KMS-11 (cell line): Measurements from ENCODE around the gene GRAP2.
"Not testable (repeated sequence)": the region's sequence is repeated elsewhere in the genome, so short reads cannot be mapped to it uniquely, and the experiment has no call there.

Source experiments
- H2AFZ ChIP-seq: fragments of 200-600 bp; sonication (generic); 2 replicates; pipeline ENCODE4 v1.6.1; 2016; ENCODE audit warnings: antibody characterized with exemption, mixed run types, low read depth
- H3K27ac ChIP-seq: fragments of 200-600 bp; sonication (generic); 2 replicates; pipeline ENCODE4 v1.6.1; 2016; ENCODE audit warnings: mild to moderate bottlenecking, mixed run types
- H3K27me3 ChIP-seq: fragments of 200-600 bp; sonication (generic); 2 replicates; pipeline ENCODE4 v1.6.1; 2017; ENCODE audit warnings: mild to moderate bottlenecking, low read depth, mixed run types, moderate library complexity; ENCODE audit not compliant: insufficient read depth
- H3K36me3 ChIP-seq: fragments of 200-600 bp; sonication (generic); 2 replicates; pipeline ENCODE4 v1.6.1; 2017; ENCODE audit warnings: mild to moderate bottlenecking, mixed run types; ENCODE audit not compliant: insufficient read depth
- H3K4me1 ChIP-seq: fragments of 200-600 bp; sonication (generic); 2 replicates; pipeline ENCODE4 v1.6.1; 2016; ENCODE audit warnings: mild to moderate bottlenecking, low read depth, mixed run types; ENCODE audit not compliant: poor library complexity, severe bottlenecking
- H3K4me2 ChIP-seq: fragments of 200-600 bp; sonication (generic); 2 replicates; pipeline ENCODE4 v1.7.0; 2016; ENCODE audit warnings: mild to moderate bottlenecking, mixed run types
- H3K4me3 ChIP-seq: fragments of 200-600 bp; sonication (generic); IDR thresholded peaks from 2 replicates; pipeline ENCODE4 v1.6.1; 2017; ENCODE audit warnings: low read depth, low read length, mixed read lengths; ENCODE audit not compliant: insufficient read depth
- H3K79me2 ChIP-seq: fragments of 200-600 bp; sonication (generic); 2 replicates; pipeline ENCODE4 v1.6.1; 2016; ENCODE audit warnings: low read depth, mixed run types; ENCODE audit not compliant: insufficient read depth
- H3K9ac ChIP-seq: fragments of 200-600 bp; sonication (generic); 2 replicates; pipeline ENCODE4 v1.6.1; 2016; ENCODE audit warnings: mild to moderate bottlenecking, mixed run types
- H4K20me1 ChIP-seq: fragments of 200-600 bp; sonication (generic); 2 replicates; pipeline ENCODE4 v1.6.1; 2016; ENCODE audit warnings: mild to moderate bottlenecking, mixed run types; ENCODE audit not compliant: insufficient read depth
- TF ChIP-seq, protein P1 (sequence below): fragments of 200-600 bp; sonication (generic); conservative IDR thresholded peaks from 2 replicates; pipeline ENCODE4 v1.6.1; 2017; ENCODE audit warnings: low read depth, mild to moderate bottlenecking, antibody characterized with exemption, low read length, moderate library complexity, mixed read lengths

Gene GRAP2

GRCh38 chr22:39873965-39874364 lies 26.9 kb upstream of the GRAP2 start:
- Histone ChIP-seq H3K9ac (no peak overlapping the region), H4K20me1 (no peaks in the 10 kb centered on the region), H3K27me3 (no peaks in the 10 kb centered on the region; the same call in 1 of the 2 replicates), H3K79me2 (no peaks in the 10 kb centered on the region), H3K36me3 (no peaks in the 10 kb centered on the region), H2AFZ (no peak overlapping the region), H3K4me2 (no peak overlapping the region), H3K4me3 (no peak overlapping the region), H3K4me1 (no peaks in the 10 kb centered on the region), H3K27ac (no peak overlapping the region)
- TF ChIP-seq, protein P1, sequence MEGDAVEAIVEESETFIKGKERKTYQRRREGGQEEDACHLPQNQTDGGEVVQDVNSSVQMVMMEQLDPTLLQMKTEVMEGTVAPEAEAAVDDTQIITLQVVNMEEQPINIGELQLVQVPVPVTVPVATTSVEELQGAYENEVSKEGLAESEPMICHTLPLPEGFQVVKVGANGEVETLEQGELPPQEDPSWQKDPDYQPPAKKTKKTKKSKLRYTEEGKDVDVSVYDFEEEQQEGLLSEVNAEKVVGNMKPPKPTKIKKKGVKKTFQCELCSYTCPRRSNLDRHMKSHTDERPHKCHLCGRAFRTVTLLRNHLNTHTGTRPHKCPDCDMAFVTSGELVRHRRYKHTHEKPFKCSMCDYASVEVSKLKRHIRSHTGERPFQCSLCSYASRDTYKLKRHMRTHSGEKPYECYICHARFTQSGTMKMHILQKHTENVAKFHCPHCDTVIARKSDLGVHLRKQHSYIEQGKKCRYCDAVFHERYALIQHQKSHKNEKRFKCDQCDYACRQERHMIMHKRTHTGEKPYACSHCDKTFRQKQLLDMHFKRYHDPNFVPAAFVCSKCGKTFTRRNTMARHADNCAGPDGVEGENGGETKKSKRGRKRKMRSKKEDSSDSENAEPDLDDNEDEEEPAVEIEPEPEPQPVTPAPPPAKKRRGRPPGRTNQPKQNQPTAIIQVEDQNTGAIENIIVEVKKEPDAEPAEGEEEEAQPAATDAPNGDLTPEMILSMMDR: no peak

DNA sequence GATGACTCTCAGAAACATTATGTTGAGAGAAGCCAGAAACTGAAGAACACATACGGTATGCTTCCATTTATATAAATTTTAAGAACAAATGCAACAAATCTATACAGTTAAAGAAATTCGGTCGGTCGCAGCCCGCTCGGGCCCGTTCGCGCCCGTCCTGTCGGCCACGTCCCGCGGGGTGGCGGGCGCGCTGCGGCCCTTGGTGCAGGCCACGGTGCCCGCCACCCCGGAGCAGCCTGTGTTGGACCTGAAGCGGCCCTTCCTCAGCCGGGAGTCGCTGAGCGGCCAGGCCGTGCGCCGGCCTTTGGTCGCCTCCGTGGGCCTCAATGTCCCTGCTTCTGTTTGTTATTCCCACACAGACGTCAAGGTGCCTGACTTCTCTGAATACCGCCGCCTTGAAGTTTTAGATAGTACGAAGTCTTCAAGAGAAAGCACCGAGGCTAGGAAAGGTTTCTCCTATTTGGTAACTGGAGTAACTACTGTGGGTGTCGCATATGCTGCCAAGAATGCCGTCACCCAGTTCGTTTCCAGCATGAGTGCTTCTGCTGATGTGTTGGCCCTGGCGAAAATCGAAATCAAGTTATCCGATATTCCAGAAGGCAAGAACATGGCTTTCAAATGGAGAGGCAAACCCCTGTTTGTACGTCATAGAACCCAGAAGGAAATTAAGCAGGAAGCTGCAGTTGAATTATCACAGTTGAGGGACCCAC lies 25.6 kb upstream of the GRAP2 start:
- not testable (repeated sequence) for H3K27ac ChIP-seq, H4K20me1 ChIP-seq, H3K27me3 ChIP-seq, H3K4me3 ChIP-seq, H3K4me1 ChIP-seq, H3K36me3 ChIP-seq, H2AFZ ChIP-seq, H3K79me2 ChIP-seq, H3K9ac ChIP-seq, H3K4me2 ChIP-seq

DNA sequence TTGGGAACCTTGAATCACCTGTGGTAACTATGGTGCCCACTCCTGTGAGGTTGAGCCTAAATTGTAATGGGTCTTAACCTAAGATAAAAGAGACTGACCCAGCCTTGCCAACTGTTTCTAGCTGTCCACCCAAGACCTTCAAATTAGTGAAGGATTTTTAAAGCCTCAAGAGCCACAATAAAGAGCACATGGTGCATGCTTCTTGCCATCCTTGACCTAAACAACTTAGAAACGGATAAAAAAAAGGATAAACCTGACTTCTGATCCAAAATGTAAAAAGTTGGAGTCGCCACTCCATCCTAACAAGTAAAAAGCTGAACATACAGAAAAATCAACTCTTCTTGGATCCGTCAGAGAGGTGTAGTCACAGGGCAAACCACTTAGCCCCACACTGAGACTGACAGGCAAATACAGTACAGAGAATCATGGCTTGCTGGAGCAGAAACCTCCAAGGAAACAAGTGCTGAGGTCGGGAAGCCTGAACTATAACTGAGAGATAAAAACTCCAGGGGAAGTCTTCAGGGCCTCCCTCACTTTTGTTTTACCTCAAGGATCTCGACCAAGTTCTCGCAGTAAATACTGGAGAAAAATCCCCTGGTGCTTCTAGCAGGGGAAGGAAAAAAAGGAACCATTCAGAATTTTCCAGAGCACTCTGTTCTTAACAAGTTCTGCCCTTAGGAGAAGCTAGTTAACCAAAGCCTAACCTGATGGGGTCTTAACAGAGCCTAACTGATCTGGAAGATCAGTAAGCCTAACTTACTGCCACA lies 23.6 kb upstream of the GRAP2 start:
- no peaks in the 10 kb centered on the region for H3K79me2 ChIP-seq
- no peak overlapping the region for H3K27ac ChIP-seq
- no peak overlapping the region for H3K4me3 ChIP-seq
- no peaks in the 10 kb centered on the region for H3K4me1 ChIP-seq
- no peaks in the 10 kb centered on the region for H4K20me1 ChIP-seq
- no peak overlapping the region for H3K9ac ChIP-seq
- H3K27me3 ChIP-seq: no peaks in the 10 kb centered on the region; the same call in 1 of the 2 replicates
- H2AFZ ChIP-seq: no peak overlapping the region
- TF ChIP-seq, protein P1: no peak
- H3K4me2 ChIP-seq: no peak overlapping the region
- no peaks in the 10 kb centered on the region for H3K36me3 ChIP-seq

GRCh38 chr22:39880722-39881121 lies 20.2 kb upstream of the GRAP2 start:
- Histone ChIP-seq H3K4me3 (no peak overlapping the region), H4K20me1 (no peaks in the 10 kb centered on the region), H3K4me1 (no peaks in the 10 kb centered on the region), H2AFZ (no peak overlapping the region), H3K4me2 (no peak overlapping the region), H3K79me2 (no peaks in the 10 kb centered on the region), H3K27ac (no peak overlapping the region), H3K9ac (no peak overlapping the region), H3K27me3 (no peaks in the 10 kb centered on the region), H3K36me3 (no peaks in the 10 kb centered on the region)
- TF ChIP-seq, protein P1: no peak

- H3K36me3 ChIP-seq: no peaks in the 10 kb centered on the region
- no peak overlapping the region for H3K27ac ChIP-seq
- H3K4me1 ChIP-seq: no peaks in the 10 kb centered on the region
- H3K79me2 ChIP-seq: no peaks in the 10 kb centered on the region
- TF ChIP-seq, protein P1: no peak
- no peak overlapping the region for H2AFZ ChIP-seq
- no peaks in the 10 kb centered on the region for H3K27me3 ChIP-seq
- no peak overlapping the region for H3K9ac ChIP-seq
- H3K4me3 ChIP-seq: no peak overlapping the region
- no peaks in the 10 kb centered on the region for H4K20me1 ChIP-seq
- no peak overlapping the region for H3K4me2 ChIP-seq
These were observed 17.8 kb upstream of the GRAP2 start for GRCh38 chr22:39883057-39883456.

DNA sequence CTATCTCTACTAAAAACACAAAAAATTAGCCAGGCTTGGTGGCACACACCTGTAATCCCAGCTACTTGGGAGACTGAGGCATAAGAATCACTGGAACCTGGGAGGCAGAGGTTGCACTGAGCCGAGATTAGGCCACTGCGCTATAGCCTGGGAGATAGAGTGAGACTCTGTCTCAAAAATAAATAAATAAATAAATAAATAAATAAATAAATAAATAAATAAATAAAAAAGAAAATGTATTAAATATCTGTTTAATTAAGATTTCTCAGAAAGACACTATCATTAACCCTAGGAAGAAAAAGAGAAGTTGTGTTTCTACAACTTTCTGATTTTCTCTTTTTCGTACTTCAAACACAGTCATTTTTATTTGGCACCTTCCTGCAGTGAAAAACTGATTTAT lies 11.0 kb upstream of the GRAP2 start:
- not testable (repeated sequence) for H3K27me3 ChIP-seq, H3K9ac ChIP-seq, H2AFZ ChIP-seq, H3K27ac ChIP-seq, H4K20me1 ChIP-seq, H3K79me2 ChIP-seq, H3K36me3 ChIP-seq, H3K4me1 ChIP-seq, H3K4me3 ChIP-seq, H3K4me2 ChIP-seq
